SU-DHL-6 (cell line): ENCODE results near the gene ANO10.

Experiments
- EZH2phosphoT487 ChIP-seq: fragments of 200-600 bp; sonication (generic), shearing (Covaris generic); conservative IDR thresholded peaks from 2 replicates; pipeline ENCODE4 v1.6.1; 2018; ENCODE audit warnings: mild to moderate bottlenecking, antibody characterized with exemption, low read length, moderate library complexity, mixed read lengths
- TF ChIP-seq, protein P1 (sequence below): fragments of 200-600 bp; sonication (generic); IDR thresholded peaks from one replicate; pipeline ENCODE4 v1.5.1; 2017; ENCODE audit warnings: antibody characterized with exemption, mild to moderate bottlenecking, low read length, moderate library complexity; ENCODE audit not compliant: insufficient read depth, poor library complexity, severe bottlenecking

DNA sequence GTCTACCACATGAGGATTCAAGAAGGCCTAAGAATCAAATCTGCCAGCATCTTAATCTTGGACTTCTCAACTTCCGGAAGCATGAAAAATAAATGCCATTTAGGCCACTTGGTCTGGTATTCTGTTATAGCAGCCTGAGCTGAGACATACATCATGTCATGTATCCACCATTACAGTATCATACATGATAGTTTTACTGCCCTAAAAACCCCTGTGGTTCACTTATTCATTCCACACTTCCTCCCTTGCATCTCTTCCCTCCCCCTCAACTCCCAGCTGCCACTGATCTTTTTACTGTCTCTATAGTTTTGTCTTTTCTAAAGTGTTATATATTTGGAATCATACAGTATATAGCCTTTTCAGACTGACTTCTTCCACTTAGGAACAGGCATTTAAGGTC is 173.7 kb downstream of the ANO10 start:
- TF ChIP-seq, protein P1, sequence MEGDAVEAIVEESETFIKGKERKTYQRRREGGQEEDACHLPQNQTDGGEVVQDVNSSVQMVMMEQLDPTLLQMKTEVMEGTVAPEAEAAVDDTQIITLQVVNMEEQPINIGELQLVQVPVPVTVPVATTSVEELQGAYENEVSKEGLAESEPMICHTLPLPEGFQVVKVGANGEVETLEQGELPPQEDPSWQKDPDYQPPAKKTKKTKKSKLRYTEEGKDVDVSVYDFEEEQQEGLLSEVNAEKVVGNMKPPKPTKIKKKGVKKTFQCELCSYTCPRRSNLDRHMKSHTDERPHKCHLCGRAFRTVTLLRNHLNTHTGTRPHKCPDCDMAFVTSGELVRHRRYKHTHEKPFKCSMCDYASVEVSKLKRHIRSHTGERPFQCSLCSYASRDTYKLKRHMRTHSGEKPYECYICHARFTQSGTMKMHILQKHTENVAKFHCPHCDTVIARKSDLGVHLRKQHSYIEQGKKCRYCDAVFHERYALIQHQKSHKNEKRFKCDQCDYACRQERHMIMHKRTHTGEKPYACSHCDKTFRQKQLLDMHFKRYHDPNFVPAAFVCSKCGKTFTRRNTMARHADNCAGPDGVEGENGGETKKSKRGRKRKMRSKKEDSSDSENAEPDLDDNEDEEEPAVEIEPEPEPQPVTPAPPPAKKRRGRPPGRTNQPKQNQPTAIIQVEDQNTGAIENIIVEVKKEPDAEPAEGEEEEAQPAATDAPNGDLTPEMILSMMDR = no peak
- TF ChIP-seq EZH2phosphoT487 = no peak
